ENCODE measurements around the gene CFAP43.

Gene CFAP43

GRCh38 chr10:104090611-104091010, 141.6 kb downstream of the CFAP43 start:
- no peak for DNase-seq

GRCh38 chr10:104089621-104090020, 142.5 kb downstream of the CFAP43 start:
- no peak for DNase-seq

GRCh38 chr10:104088239-104088638, 143.9 kb downstream of the CFAP43 start:
- no peak for DNase-seq

GRCh38 chr10:104085801-104086400, 146.3 kb downstream of the CFAP43 start, which contains the start of gene COL17A1:
COL17A1 (minus strand) TSS chr10:104085880; CDS start chr10:104080673, 5,207 bp downstream.
- no peak for DNase-seq

- no peak for DNase-seq
Measured at GRCh38 chr10:104084482-104085142, 147.6 kb downstream of the CFAP43 start.

GRCh38 chr10:104081998-104082397, 150.2 kb downstream of the CFAP43 start:
- no peak for DNase-seq

GRCh38 chr10:104080762-104081161, 151.4 kb downstream of the CFAP43 start:
- DNase-seq = no peak
